ENCODE measurements around the gene POP5. TPM values are rescaled to one million over a fixed set of nuclear protein-coding genes. Genes with fewer than 3 reads are reported as not detected.

The POP5 gene
- total RNA-seq, 1 experiment from 2014 or later: 49.5 TPM

GRCh38 chr12:120628919-120629318 is 47.7 kb upstream of the POP5 start:
- Mint-ChIP-seq H3K4me3 (ENCODE audit: unreplicated experiment) (no peak overlapping the region), H3K27ac (ENCODE audit: unreplicated experiment) (no peak overlapping the region), H3K9me3 (ENCODE audit: unreplicated experiment) (no peaks in the 10 kb centered on the region), H3K27me3 (ENCODE audit: insufficient read depth, unreplicated experiment) (no peaks in the 10 kb centered on the region), H3K4me1 (ENCODE audit: low read depth, unreplicated experiment) (no peaks in the 10 kb centered on the region), H3K36me3 (ENCODE audit: insufficient read depth, unreplicated experiment) (no peaks in the 10 kb centered on the region)
- Histone ChIP-seq H3K27me3 (replicated peaks; ENCODE audit: control insufficient read depth, insufficient read depth, low read length) (no peaks in the 10 kb centered on the region), H3K4me1 (no peaks in the 10 kb centered on the region), H3K36me3 (ENCODE audit: control insufficient read depth, insufficient read depth, low read length) (no peaks in the 10 kb centered on the region), H3K4me3 (ENCODE audit: low read depth, low read length) (no peak overlapping the region), H3K9me3 (no peaks in the 10 kb centered on the region)
- intact Hi-C loops (cut with micrococcal nuclease; ENCODE audit: unreplicated experiment): no loop called here
- TF ChIP-seq CTCF (IDR thresholded peaks at IDR 0.05; ENCODE audit: insufficient read depth in 1 of 2, low read depth in 1 of 2, low read length in 1 of 2, severe bottlenecking in 1 of 2, unreplicated experiment in 1 of 2): peak in 1 of 2 experiments; percentile 47
- CTCF ChIA-PET: interaction anchor here (0.7 to 0.9 kb wide), 2 partner anchors 16 to 21 kb away, joined by 3 read pairs; no protein-coding TSS in a partner anchor
- no TSS peak for BruUV-seq (replicated peaks)
- POLR2A ChIA-PET: no interaction called here
- DNase-seq: no peak

DNA sequence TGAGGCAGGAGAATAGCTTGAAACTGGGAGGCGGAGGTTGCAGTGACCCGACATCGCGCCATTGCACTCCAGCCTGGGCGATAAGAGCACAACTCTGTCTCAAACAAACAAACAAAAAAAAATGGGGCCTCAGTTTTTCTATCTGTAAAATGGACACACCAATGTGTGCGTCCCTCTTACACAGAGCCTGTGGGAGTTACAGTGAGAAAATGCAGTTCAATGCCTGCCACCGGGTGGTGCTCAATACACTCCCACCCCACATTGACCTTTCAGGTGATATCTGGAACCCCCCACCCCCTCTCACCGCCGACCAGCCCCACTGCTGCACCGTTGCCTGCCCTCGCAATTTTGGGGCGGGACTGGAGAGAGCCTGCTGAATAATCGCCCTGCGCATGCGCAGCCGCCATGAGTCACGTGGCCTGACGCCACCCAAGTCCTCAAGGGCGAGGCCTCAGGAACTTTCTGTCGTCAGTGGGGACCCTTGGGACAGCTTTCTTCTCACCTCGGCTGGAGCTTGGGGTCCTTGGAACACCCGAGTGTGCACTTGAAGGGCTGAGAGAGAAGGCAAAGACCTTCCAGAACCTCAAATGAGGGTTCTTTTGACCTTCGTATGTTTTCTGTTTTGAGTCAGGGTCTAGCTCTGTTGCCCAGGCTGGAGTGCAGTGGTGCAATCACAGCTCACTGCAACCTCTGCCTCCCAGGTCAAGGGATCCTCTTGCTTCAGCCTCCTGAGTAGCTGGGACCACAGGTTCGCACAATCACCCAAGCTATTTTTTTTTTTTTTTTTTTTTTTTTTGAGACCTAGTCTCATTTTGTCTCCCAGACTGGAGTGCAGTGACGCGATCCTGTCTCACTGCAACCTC is 44.6 kb upstream of the POP5 start:
- no peak for DNase-seq

GRCh38 chr12:120620624-120621023 is 39.4 kb upstream of the POP5 start:
- BruUV-seq (replicated peaks): no TSS peak
- POLR2A ChIA-PET: no interaction called here

More for the DNA sequence above, 44.6 kb upstream of the POP5 start:
- no peak overlapping the region for H3K4me3 ChIP-seq (ENCODE audit: low read depth, low read length)
- no peaks in the 10 kb centered on the region for H3K9me3 ChIP-seq
- Mint-ChIP-seq H3K4me3 (ENCODE audit: unreplicated experiment) (no peak overlapping the region), H3K27me3 (ENCODE audit: insufficient read depth, unreplicated experiment) (peaks cover 2% of the 10 kb centered on the region), H3K4me1 (ENCODE audit: low read depth, unreplicated experiment) (no peaks in the 10 kb centered on the region), H3K9me3 (ENCODE audit: unreplicated experiment) (no peaks in the 10 kb centered on the region), H3K27ac (ENCODE audit: unreplicated experiment) (no peak overlapping the region), H3K36me3 (ENCODE audit: insufficient read depth, unreplicated experiment) (peaks cover 6% of the 10 kb centered on the region)
- intact Hi-C loops (cut with micrococcal nuclease; ENCODE audit: unreplicated experiment): no loop called here
- ChIA-PET POLR2A (interaction anchor here (0.6 kb wide), 1 partner anchor 30 kb away, joined by 8 read pairs; no protein-coding TSS in a partner anchor), CTCF (interaction anchor here (0.6 to 1.2 kb wide), 3 partner anchors 23 to 217 kb away, joined by 3 to 5 read pairs (median 4); partner anchors contain the start of gene DYNLL1)
- no peaks in the 10 kb centered on the region for H3K27me3 ChIP-seq (replicated peaks; ENCODE audit: control insufficient read depth, insufficient read depth, low read length)
- peak in 1 of 2 experiments; percentile 22 for TF ChIP-seq CTCF (IDR thresholded peaks at IDR 0.05; ENCODE audit: insufficient read depth in 1 of 2, low read depth in 1 of 2, low read length in 1 of 2, severe bottlenecking in 1 of 2, unreplicated experiment in 1 of 2)
- H3K4me1 ChIP-seq: no peaks in the 10 kb centered on the region
- no TSS peak for BruUV-seq (replicated peaks)
- H3K36me3 ChIP-seq (ENCODE audit: control insufficient read depth, insufficient read depth, low read length): no peaks in the 10 kb centered on the region

More at GRCh38 chr12:120620624-120621023, 39.4 kb upstream of the POP5 start:
- no peak for DNase-seq
- H3K9me3 Mint-ChIP-seq (ENCODE audit: unreplicated experiment): no peaks in the 10 kb centered on the region
- peaks cover 14% of the 10 kb centered on the region for H3K27me3 Mint-ChIP-seq (ENCODE audit: insufficient read depth, unreplicated experiment)
- Histone ChIP-seq H3K4me3 (ENCODE audit: low read depth, low read length) (no peak overlapping the region), H3K9me3 (no peaks in the 10 kb centered on the region), H3K27me3 (replicated peaks; ENCODE audit: control insufficient read depth, insufficient read depth, low read length) (no peaks in the 10 kb centered on the region), H3K4me1 (no peaks in the 10 kb centered on the region), H3K36me3 (ENCODE audit: control insufficient read depth, insufficient read depth, low read length) (no peaks in the 10 kb centered on the region)
- TF ChIP-seq CTCF (IDR thresholded peaks at IDR 0.05; ENCODE audit: insufficient read depth in 1 of 2, low read depth in 1 of 2, low read length in 1 of 2, severe bottlenecking in 1 of 2, unreplicated experiment in 1 of 2): no peak
- H3K4me3 Mint-ChIP-seq (ENCODE audit: unreplicated experiment): no peak overlapping the region
- CTCF ChIA-PET: no interaction called here
- intact Hi-C loops (cut with micrococcal nuclease; ENCODE audit: unreplicated experiment): no loop called here
- no peak overlapping the region for H3K27ac Mint-ChIP-seq (ENCODE audit: unreplicated experiment)
- H3K4me1 Mint-ChIP-seq (ENCODE audit: low read depth, unreplicated experiment): no peaks in the 10 kb centered on the region
- H3K36me3 Mint-ChIP-seq (ENCODE audit: insufficient read depth, unreplicated experiment): peaks cover 6% of the 10 kb centered on the region
